B cell (primary cell): ENCODE data around the gene AZIN2. TPM values are rescaled to one million over a fixed set of nuclear protein-coding genes. Genes with fewer than 3 reads are reported as not detected.

Experiments used
- ATAC-seq: fragments of 200-7000 bp; cut with Tn5 transposase; one replicate; pipeline ENCODE4 v1.10.0; 2021; ENCODE audit warnings: low read depth, mild to moderate bottlenecking, moderate number of reproducible peaks, moderate library complexity
- CTCF ChIA-PET: fragments of 350-600 bp; sonication (Branson Sonifier 250); formaldehyde crosslinking; loops from one replicate; lab custom pipeline; 2021; ENCODE audit warnings: antibody characterized with exemption, inconsistent platforms; lab: Charles Lee
- POLR2A ChIA-PET: fragments of 350-600 bp; sonication (Branson Sonifier 250); formaldehyde crosslinking; loops from one replicate; lab custom pipeline; 2021; ENCODE audit warnings: antibody characterized with exemption; lab: Charles Lee
- DNase-seq: peaks from one replicate; pipeline ENCODE4 v3.0.0; 2013
- H2AFZ ChIP-seq: 2 replicates; pipeline ENCODE4 v1.6.1; 2012; ENCODE audit warnings: mild to moderate bottlenecking, low read depth, low read length; ENCODE audit not compliant: insufficient read depth, poor library complexity, severe bottlenecking
- H3K27ac ChIP-seq, 2 donors: 1 replicate in 1 of 2; 2 replicates in 1 of 2; pipeline ENCODE4 v1.5.1; 2012 to 2013; ENCODE audit warnings: low read length in 2 of 2, mild to moderate bottlenecking in 2 of 2, moderate library complexity in 1 of 2
- H3K27me3 ChIP-seq, 4 experiments: fragments of 200-600 bp in 1 of 4; sonication (generic) in 1 of 4; replicated peaks in 1 of 4; 1 replicate in 2 of 4; 2 replicates in 2 of 4; pipeline versions ENCODE4 v1.6.1 to v1.7.0; 2013 to 2016; ENCODE audit warnings: low read length in 3 of 4, mild to moderate bottlenecking in 2 of 4, mixed read lengths in 1 of 4, moderate library complexity in 1 of 4; ENCODE audit not compliant: insufficient read depth in 4 of 4, control insufficient read depth in 3 of 4; ENCODE audit errors: control extremely low read depth in 1 of 4
- H3K36me3 ChIP-seq, 2 experiments: replicated peaks in 1 of 2; 1 replicate in 1 of 2; 2 replicates in 1 of 2; pipeline versions ENCODE4 v1.6.1 to v1.7.1; 2013; ENCODE audit warnings: low read length in 1 of 2; ENCODE audit not compliant: insufficient read depth in 2 of 2, control insufficient read depth in 1 of 2; ENCODE audit errors: control extremely low read depth in 1 of 2, extremely low read depth in 1 of 2
- H3K4me1 ChIP-seq, 2 donors: fragments of 200-600 bp in 1 of 2; sonication (generic) in 1 of 2; 1 replicate in 1 of 2; 2 replicates in 1 of 2; pipeline versions ENCODE4 v1.5.1 to v1.6.1; 2013 to 2017; ENCODE audit warnings: low read length in 2 of 2; ENCODE audit not compliant: control insufficient read depth in 2 of 2, insufficient read depth in 2 of 2
- H3K4me2 ChIP-seq: replicated peaks from 2 replicates; pipeline ENCODE3; 2012; ENCODE audit warnings: mild to moderate bottlenecking, low read depth, low read length; ENCODE audit not compliant: poor library complexity, severe bottlenecking
- H3K4me3 ChIP-seq, 5 experiments: fragments of 200-600 bp in 1 of 5; sonication (generic) in 1 of 5; 1 replicate in 3 of 5; 2 replicates in 2 of 5; pipeline versions ENCODE4 v1.5.1 to v1.7.0; 2011 to 2016; ENCODE audit warnings: low read length in 4 of 5, mild to moderate bottlenecking in 4 of 5, low read depth in 2 of 5, control low read depth in 1 of 5, moderate library complexity in 1 of 5; ENCODE audit not compliant: insufficient read depth in 1 of 5; ENCODE audit errors: control extremely low read depth in 1 of 5, extremely low read depth in 1 of 5
- H3K79me2 ChIP-seq: fragments of 200-600 bp; sonication (generic); one replicate; pipeline ENCODE4 v1.6.0; 2016; ENCODE audit warnings: low read length; ENCODE audit not compliant: control insufficient read depth, insufficient read depth
- H3K9ac ChIP-seq: fragments of 200-600 bp; sonication (generic); 2 replicates; pipeline ENCODE4 v1.6.1; 2017; ENCODE audit warnings: mild to moderate bottlenecking, low read length, moderate library complexity
- H3K9me3 ChIP-seq, 3 donors: one replicate each; pipeline versions ENCODE4 v1.6.1 to v1.7.1; 2013; ENCODE audit warnings: low read length in 2 of 3; ENCODE audit not compliant: control insufficient read depth in 2 of 3, insufficient read depth in 1 of 3; ENCODE audit errors: control extremely low read depth in 1 of 3
- H4K20me1 ChIP-seq: 2 replicates; pipeline ENCODE4 v1.6.0; 2012; ENCODE audit warnings: mild to moderate bottlenecking, low read length; ENCODE audit not compliant: insufficient read depth, control insufficient read depth, poor library complexity, severe bottlenecking
- H3K27ac Mint-ChIP-seq: one replicate; pipeline ENCODE4 v1.8.0; 2021; ENCODE audit warnings: mixed read lengths
- H3K27me3 Mint-ChIP-seq: one replicate; pipeline ENCODE4 v1.8.0; 2021; ENCODE audit warnings: mixed read lengths
- H3K4me1 Mint-ChIP-seq: one replicate; pipeline ENCODE4 v1.8.0; 2021; ENCODE audit warnings: mixed read lengths
- H3K4me3 Mint-ChIP-seq: one replicate; pipeline ENCODE4 v1.8.0; 2021; ENCODE audit warnings: mixed read lengths
- H3K9me3 Mint-ChIP-seq: one replicate; pipeline ENCODE4 v1.8.0; 2022; ENCODE audit warnings: mixed read lengths; ENCODE audit not compliant: insufficient read depth
- EZH2 ChIP-seq: IDR thresholded peaks from 2 replicates; pipeline ENCODE4 v1.6.1; 2012; ENCODE audit warnings: borderline replicate concordance, low read depth, mild to moderate bottlenecking, moderate library complexity, low read length; ENCODE audit not compliant: insufficient read depth, poor library complexity, severe bottlenecking
- WGBS: methylation state at CpG from one replicate; pipeline ENCODE4 v1.1.5; 2013; ENCODE audit warnings: missing lambda C conversion rate; ENCODE audit not compliant: insufficient coverage; 5-methylcytosine and 5-hydroxymethylcytosine counted together
- intact Hi-C: fragments of 100-400 bp; cut with micrococcal nuclease; formaldehyde crosslinking; loops from one replicate; pipeline ENCODE4 v1.10.0; 2022
- polyA plus RNA-seq: library from polyadenylated mRNA; depleted of rRNA; stranded (reverse); fragments of >200 nt; gene quantifications from 2 replicates; pipeline ENCODE4 v1.2.3, GENCODE V29; 2012
- total RNA-seq, 2 donors: library from RNA; stranded (reverse); fragments of 120-200 nt in 1 of 2; gene quantifications; 1 replicate in 1 of 2; 2 replicates in 1 of 2; pipeline versions ENCODE4 v1.2.3 to v1.2.4, GENCODE V29; 2013 to 2022
- TF ChIP-seq, protein P1 (sequence below): fragments of 200-600 bp; IDR thresholded peaks from one replicate; pipeline ENCODE4 v1.8.0; 2022; ENCODE audit warnings: antibody characterized with exemption, mild to moderate bottlenecking

Gene AZIN2
- total and polyA plus RNA-seq, 2 donors (not counting 1 experiment from before 2014, with no cell fraction given): 0.33 to 5.9 TPM

DNA sequence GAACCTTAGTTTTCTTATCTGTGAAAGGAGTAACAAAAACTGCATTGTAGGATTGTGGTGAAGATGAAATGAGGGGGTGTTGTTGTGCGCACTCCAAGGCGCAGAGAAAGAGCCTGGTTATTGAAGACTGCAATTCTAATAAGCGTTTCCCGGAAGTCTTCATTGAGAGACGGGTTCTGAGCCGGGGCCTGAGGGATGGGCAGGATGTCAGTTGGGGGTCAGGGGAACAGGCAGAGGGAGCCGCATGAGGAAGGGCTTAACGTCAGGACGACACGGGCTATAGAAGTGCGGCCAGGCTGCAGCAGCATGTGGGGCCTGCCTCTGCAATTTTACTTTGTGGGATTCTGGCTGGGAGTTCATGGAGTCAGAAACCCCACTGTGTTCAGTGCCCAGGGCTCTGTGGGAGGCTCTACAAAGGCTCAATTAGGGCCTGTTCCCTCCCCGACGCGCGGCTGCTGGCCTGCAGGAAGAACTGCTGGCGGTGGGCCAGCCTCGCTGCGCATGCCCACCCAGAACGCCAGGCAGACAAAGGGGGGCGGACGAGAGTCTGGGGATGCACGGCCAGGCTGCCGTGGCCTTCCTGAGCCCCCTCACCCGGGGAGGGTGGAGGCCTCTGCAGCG is 80.2 kb downstream of the AZIN2 start:
- H3K4me3 Mint-ChIP-seq: no peak overlapping the region
- WGBS: 55% methylated on average over 24 of the region's 25 CpGs
- no peaks in the 10 kb centered on the region for H3K27me3 Mint-ChIP-seq
- Histone ChIP-seq H3K36me3 (peaks cover 3 to 27% of the 10 kb centered on the region in 2 experiments), H3K4me1 (no peaks in the 10 kb centered on the region), H3K79me2 (no peaks in the 10 kb centered on the region), H3K27me3 (no peaks in the 10 kb centered on the region), H3K4me2 (no peak overlapping the region), H3K27ac (no peak overlapping the region), H2AFZ (no peak overlapping the region), H3K9me3 (peaks cover 0 to 3% (median 0%) of the 10 kb centered on the region in 3 donors), H3K9ac (no peak overlapping the region), H4K20me1 (no peaks in the 10 kb centered on the region), H3K4me3 (no peak overlapping the region)
- ChIA-PET POLR2A (no interaction called here), CTCF (no interaction called here)
- no peak for DNase-seq
- intact Hi-C loops: no loop called here
- TF ChIP-seq EZH2: no peak
- TF ChIP-seq, protein P1, sequence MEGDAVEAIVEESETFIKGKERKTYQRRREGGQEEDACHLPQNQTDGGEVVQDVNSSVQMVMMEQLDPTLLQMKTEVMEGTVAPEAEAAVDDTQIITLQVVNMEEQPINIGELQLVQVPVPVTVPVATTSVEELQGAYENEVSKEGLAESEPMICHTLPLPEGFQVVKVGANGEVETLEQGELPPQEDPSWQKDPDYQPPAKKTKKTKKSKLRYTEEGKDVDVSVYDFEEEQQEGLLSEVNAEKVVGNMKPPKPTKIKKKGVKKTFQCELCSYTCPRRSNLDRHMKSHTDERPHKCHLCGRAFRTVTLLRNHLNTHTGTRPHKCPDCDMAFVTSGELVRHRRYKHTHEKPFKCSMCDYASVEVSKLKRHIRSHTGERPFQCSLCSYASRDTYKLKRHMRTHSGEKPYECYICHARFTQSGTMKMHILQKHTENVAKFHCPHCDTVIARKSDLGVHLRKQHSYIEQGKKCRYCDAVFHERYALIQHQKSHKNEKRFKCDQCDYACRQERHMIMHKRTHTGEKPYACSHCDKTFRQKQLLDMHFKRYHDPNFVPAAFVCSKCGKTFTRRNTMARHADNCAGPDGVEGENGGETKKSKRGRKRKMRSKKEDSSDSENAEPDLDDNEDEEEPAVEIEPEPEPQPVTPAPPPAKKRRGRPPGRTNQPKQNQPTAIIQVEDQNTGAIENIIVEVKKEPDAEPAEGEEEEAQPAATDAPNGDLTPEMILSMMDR: no peak
- no peak for ATAC-seq
- H3K4me1 Mint-ChIP-seq: no peaks in the 10 kb centered on the region
- no peaks in the 10 kb centered on the region for H3K9me3 Mint-ChIP-seq
- no peak overlapping the region for H3K27ac Mint-ChIP-seq

DNA sequence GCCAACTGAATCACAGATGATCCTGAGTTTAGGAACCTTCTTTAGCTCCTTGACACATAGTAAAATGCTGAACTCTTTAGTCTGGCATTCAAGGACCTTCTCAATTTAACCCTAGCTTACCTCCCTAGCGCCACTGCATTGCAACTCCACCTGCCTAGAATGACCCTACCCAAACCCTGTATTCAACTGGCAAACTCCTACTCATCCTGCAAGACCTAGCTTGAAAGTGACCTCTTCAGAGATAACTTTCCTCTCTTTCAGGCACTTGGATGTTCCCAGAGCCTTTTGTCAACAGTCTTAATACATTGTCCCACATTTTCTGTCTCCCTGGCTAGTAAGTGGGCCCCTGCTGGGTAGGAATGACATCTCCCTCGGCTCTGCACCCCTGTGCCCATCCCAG is 81.2 kb downstream of the AZIN2 start:
- WGBS: 92% methylated on average over 2 of the region's 2 CpGs
- Histone ChIP-seq H2AFZ (no peak overlapping the region), H3K4me2 (no peak overlapping the region), H3K9me3 (peaks cover 0 to 3% (median 0%) of the 10 kb centered on the region in 3 donors), H3K36me3 (peaks cover 3 to 30% of the 10 kb centered on the region in 2 experiments), H4K20me1 (no peaks in the 10 kb centered on the region), H3K4me3 (no peak overlapping the region), H3K9ac (no peak overlapping the region), H3K27me3 (no peaks in the 10 kb centered on the region), H3K27ac (no peak overlapping the region), H3K4me1 (no peaks in the 10 kb centered on the region), H3K79me2 (no peaks in the 10 kb centered on the region)
- DNase-seq (no peak), ATAC-seq (no peak)
- ChIA-PET CTCF (no interaction called here), POLR2A (no interaction called here)
- H3K9me3 Mint-ChIP-seq: no peaks in the 10 kb centered on the region
- H3K27ac Mint-ChIP-seq: no peak overlapping the region
- intact Hi-C loops: no loop called here
- H3K4me1 Mint-ChIP-seq: no peaks in the 10 kb centered on the region
- H3K27me3 Mint-ChIP-seq: no peaks in the 10 kb centered on the region
- H3K4me3 Mint-ChIP-seq: no peak overlapping the region
- no peak for TF ChIP-seq EZH2
- TF ChIP-seq, protein P1: no peak
